H1 (cell line): Measurements from ENCODE around the gene TMEM86B. TPM values are rescaled to one million over a fixed set of nuclear protein-coding genes. Genes with fewer than 3 reads are reported as not detected.
A peak's percentile ranks its signal among the peaks of the same experiment; 100 is the strongest.

Experiments
- ASH2L ChIP-seq: fragments of 200-600, 300-600 bp; sonication (generic); IDR thresholded peaks from one replicate; pipeline ENCODE4 v1.7.1; 2017; ENCODE audit warnings: low read length
- BACH1 ChIP-seq: IDR thresholded peaks from 2 replicates; pipeline ENCODE4 v1.6.1; 2012; ENCODE audit warnings: low read length, improper control_type of control experiment
- CTCF ChIP-seq, 3 experiments: IDR thresholded peaks; 1 replicate in 2 of 3; 2 replicates in 1 of 3; pipeline versions ENCODE4 v1.5.1 to v1.6.1; 2011; ENCODE audit warnings: low read length in 3 of 3, mild to moderate bottlenecking in 3 of 3, inconsistent platforms in 2 of 3, low read depth in 1 of 3, moderate library complexity in 1 of 3; ENCODE audit not compliant: insufficient read depth in 1 of 3; ENCODE audit errors: control extremely low read depth in 1 of 3
- E2F6 ChIP-seq: IDR thresholded peaks from 2 replicates; pipeline ENCODE4 v1.6.1; 2012; ENCODE audit warnings: inconsistent platforms
- FOSL1 ChIP-seq: IDR thresholded peaks from 2 replicates; pipeline ENCODE4 v1.6.1; 2011; ENCODE audit warnings: mild to moderate bottlenecking, low read depth, low read length, moderate library complexity; ENCODE audit not compliant: insufficient read depth
- GABPA ChIP-seq: IDR thresholded peaks from 2 replicates; pipeline ENCODE4 v1.6.1; 2011; ENCODE audit warnings: mild to moderate bottlenecking, low read length, moderate library complexity, borderline replicate concordance; ENCODE audit not compliant: insufficient read depth
- HDAC2 ChIP-seq, 2 experiments: fragments of 300-600 bp in 1 of 2; sonication (generic) in 1 of 2; IDR thresholded peaks; 2 replicates each; pipeline ENCODE4 v1.6.1; 2011 to 2012; ENCODE audit warnings: low read depth in 2 of 2, low read length in 2 of 2, mild to moderate bottlenecking in 2 of 2, moderate library complexity in 2 of 2, borderline replicate concordance in 1 of 2, inconsistent platforms in 1 of 2
- KDM4A ChIP-seq: IDR thresholded peaks from one replicate; pipeline ENCODE4 v1.7.1; 2012; ENCODE audit warnings: low read depth, mild to moderate bottlenecking, moderate library complexity, low read length, inconsistent platforms; ENCODE audit not compliant: severe bottlenecking
- MAFK ChIP-seq: IDR thresholded peaks from 2 replicates; pipeline ENCODE4 v1.6.1; 2012; ENCODE audit warnings: low read depth, mild to moderate bottlenecking, improper control_type of control experiment, low read length
- POLR2AphosphoS5 ChIP-seq: IDR thresholded peaks from 2 replicates; pipeline ENCODE4 v1.6.1; 2011; ENCODE audit warnings: low read depth, low read length
- RFX5 ChIP-seq: IDR thresholded peaks from 2 replicates; pipeline ENCODE4 v1.6.1; 2011; ENCODE audit warnings: low read depth, low read length, improper control_type of control experiment, borderline replicate concordance
- RNF2 ChIP-seq: fragments of 200-900, 300-1000 bp; sonication (generic); IDR thresholded peaks from 2 replicates; pipeline ENCODE4 v1.7.1; 2016; ENCODE audit warnings: borderline replicate concordance, low read depth, mild to moderate bottlenecking, antibody characterized with exemption, low read length; ENCODE audit not compliant: poor library complexity, severe bottlenecking; ENCODE audit errors: missing control alignments
- SAP30 ChIP-seq: fragments of 300-600 bp; sonication (generic); IDR thresholded peaks from 2 replicates; pipeline ENCODE4 v1.7.1; 2012; ENCODE audit warnings: low read length, moderate library complexity, mild to moderate bottlenecking, inconsistent platforms; ENCODE audit not compliant: insufficient read depth, insufficient replicate concordance
- TBP ChIP-seq: IDR thresholded peaks from 2 replicates; pipeline ENCODE4 v1.6.1; 2011; ENCODE audit warnings: low read depth, low read length, improper control_type of control experiment
- ZNF274 ChIP-seq: IDR thresholded peaks from 2 replicates; pipeline ENCODE4 v1.7.0; 2012; ENCODE audit warnings: low read length, borderline replicate concordance; ENCODE audit errors: extremely low read depth
- polyA plus RNA-seq, 7 experiments: library from polyadenylated mRNA; depleted of rRNA in 3 of 7; stranded (reverse) in 5 of 7; unstranded in 2 of 7; fragments of >200 nt in 5 of 7; fragments of 200-250 nt in 2 of 7; gene quantifications; 1 replicate in 5 of 7; 2 replicates in 1 of 7; 4 replicates in 1 of 7; pipeline versions ENCODE4 v1.2.1 to v1.2.3, GENCODE V29; 2011 to 2013; ENCODE audit warnings: missing spikeins in 2 of 7, mixed read lengths in 2 of 7
- total RNA-seq: library from RNA; stranded (reverse); fragmentation: NEBNext Ultra II Directional; extraction: Animal tissue kit (Norgen Biotek cat#: 25700); gene quantifications from 2 replicates; pipeline ENCODE4 v1.2.1, GENCODE V29; 2021
- TF ChIP-seq, protein P1 (sequence below): IDR thresholded peaks from 2 replicates; pipeline ENCODE4 v1.6.1; 2012; ENCODE audit warnings: inconsistent platforms
- TF ChIP-seq, protein P2 (sequence below): IDR thresholded peaks from 2 replicates; pipeline ENCODE4 v1.6.1; 2012; ENCODE audit warnings: low read length, inconsistent platforms

Gene TMEM86B
- total and polyA plus RNA-seq, 2 of the 8 experiments (the other 6 are each of a cell fraction or from before 2014, with no cell fraction given): 2.0 to 2.9 TPM

DNA sequence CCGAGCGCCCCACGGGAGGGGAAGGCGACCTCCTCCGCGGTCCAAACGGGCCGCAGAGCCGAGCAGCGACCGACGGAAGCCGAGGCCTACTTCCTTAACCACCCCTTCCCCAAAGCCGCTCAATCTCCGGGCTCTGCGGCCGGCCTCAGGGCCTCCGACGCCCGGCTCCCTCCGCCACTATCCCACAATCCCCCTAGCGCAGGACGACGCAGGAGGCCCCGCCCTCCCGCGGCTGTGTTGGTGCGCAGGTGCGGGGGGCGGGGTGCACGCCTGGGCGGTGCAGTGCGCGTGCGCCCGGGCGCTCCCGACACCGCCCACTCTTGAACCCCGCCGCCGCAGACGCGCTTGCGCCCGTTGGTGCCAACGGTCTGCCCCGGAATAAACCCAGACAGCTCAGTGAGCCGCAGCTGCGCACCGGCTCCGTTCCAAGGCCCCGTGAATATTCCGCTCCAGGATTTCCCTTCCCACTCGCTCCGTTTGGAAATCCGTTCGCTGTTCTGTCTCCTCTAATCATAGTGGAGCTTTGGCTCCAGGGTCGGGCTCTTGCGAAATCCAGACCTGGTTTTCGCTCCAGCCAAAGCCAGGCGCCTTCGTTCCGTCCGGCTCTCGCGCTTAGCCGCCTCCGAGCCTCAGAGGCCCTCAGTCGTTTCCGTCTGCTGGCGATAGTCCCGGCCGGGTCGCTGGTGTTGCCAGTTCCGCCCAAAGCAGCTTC lies 30.4 kb upstream of the TMEM86B start, which contains the start of gene PPP6R1 (continued):
- TF ChIP-seq, protein P1, sequence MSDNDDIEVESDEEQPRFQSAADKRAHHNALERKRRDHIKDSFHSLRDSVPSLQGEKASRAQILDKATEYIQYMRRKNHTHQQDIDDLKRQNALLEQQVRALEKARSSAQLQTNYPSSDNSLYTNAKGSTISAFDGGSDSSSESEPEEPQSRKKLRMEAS: peak; percentile 61
- TF ChIP-seq HDAC2 (IDR thresholded peaks at IDR 0.05; ENCODE audit: borderline replicate concordance in 1 of 2, low read depth in 2 of 2, low read length in 2 of 2) (peak; percentile 24 to 50; a peak in 1 of 4 replicates), TBP (peak; percentile 92), SAP30 (peak; percentile 90), MAFK (no peak), FOSL1 (no peak), RNF2 (no peak), GABPA (0 out of 2 replicates have a peak, but pooled peaks have one; percentile 62), BACH1 (peak; percentile 61), POLR2AphosphoS5 (peak; percentile 50; the same call in 1 of the 2 replicates), CTCF (IDR thresholded peaks at IDR 0.05; ENCODE audit: control extremely low read depth in 1 of 3, insufficient read depth in 1 of 3, low read depth in 1 of 3, low read length in 3 of 3) (0 out of 4 replicates have a peak, but pooled peaks of 1 of the 3 experiments have one; percentile 11), ASH2L (peak; percentile 76), RFX5 (peak; percentile 76; the same call in 1 of the 2 replicates), ZNF274 (no peak), E2F6 (peak; percentile 37; the same call in 1 of the 2 replicates), KDM4A (peak; percentile 37)
- TF ChIP-seq, protein P2, sequence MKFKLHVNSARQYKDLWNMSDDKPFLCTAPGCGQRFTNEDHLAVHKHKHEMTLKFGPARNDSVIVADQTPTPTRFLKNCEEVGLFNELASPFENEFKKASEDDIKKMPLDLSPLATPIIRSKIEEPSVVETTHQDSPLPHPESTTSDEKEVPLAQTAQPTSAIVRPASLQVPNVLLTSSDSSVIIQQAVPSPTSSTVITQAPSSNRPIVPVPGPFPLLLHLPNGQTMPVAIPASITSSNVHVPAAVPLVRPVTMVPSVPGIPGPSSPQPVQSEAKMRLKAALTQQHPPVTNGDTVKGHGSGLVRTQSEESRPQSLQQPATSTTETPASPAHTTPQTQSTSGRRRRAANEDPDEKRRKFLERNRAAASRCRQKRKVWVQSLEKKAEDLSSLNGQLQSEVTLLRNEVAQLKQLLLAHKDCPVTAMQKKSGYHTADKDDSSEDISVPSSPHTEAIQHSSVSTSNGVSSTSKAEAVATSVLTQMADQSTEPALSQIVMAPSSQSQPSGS: peak; percentile 35; the same call in 1 of the 2 replicates
